Neural progenitor cell (in vitro differentiated cells): ENCODE data around the gene TCEA3.

Experiments
- EZH2 ChIP-seq: fragments of 200-600 bp; sonication (generic); IDR thresholded peaks from 2 replicates; pipeline ENCODE4 v1.6.1; 2017; ENCODE audit warnings: antibody characterized with exemption, mild to moderate bottlenecking, moderate library complexity
- TF ChIP-seq, protein P1 (sequence below): fragments of 200-600 bp; sonication (generic); IDR thresholded peaks from 2 replicates; pipeline ENCODE4 v1.5.1; 2017; ENCODE audit warnings: antibody characterized with exemption, mild to moderate bottlenecking

- TF ChIP-seq, protein P1, sequence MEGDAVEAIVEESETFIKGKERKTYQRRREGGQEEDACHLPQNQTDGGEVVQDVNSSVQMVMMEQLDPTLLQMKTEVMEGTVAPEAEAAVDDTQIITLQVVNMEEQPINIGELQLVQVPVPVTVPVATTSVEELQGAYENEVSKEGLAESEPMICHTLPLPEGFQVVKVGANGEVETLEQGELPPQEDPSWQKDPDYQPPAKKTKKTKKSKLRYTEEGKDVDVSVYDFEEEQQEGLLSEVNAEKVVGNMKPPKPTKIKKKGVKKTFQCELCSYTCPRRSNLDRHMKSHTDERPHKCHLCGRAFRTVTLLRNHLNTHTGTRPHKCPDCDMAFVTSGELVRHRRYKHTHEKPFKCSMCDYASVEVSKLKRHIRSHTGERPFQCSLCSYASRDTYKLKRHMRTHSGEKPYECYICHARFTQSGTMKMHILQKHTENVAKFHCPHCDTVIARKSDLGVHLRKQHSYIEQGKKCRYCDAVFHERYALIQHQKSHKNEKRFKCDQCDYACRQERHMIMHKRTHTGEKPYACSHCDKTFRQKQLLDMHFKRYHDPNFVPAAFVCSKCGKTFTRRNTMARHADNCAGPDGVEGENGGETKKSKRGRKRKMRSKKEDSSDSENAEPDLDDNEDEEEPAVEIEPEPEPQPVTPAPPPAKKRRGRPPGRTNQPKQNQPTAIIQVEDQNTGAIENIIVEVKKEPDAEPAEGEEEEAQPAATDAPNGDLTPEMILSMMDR: no peak
- TF ChIP-seq EZH2: no peak
Observed at GRCh38 chr1:23366598-23366997, 58.0 kb downstream of the TCEA3 start.
